Renal cortex interstitium (tissue), 11 donors: ENCODE measurements around the gene MBD3L2. TPM values are rescaled to one million over a fixed set of nuclear protein-coding genes. Genes with fewer than 3 reads are reported as not detected.

Experiments
- DNase-seq, 11 donors: peaks; one replicate each; pipeline ENCODE4 v3.0.0-alpha.2; 2013; ENCODE audit warnings: low read depth in 9 of 11, low spot score in 4 of 11; ENCODE audit errors: extremely low read depth in 1 of 11
- polyA plus RNA-seq, 3 donors: library from polyadenylated mRNA; unstranded; fragments of 120-200 nt; gene quantifications; one replicate each; pipeline ENCODE4 v1.2.1, GENCODE V29; 2013; ENCODE audit not compliant: insufficient read length in 3 of 3

The MBD3L2 gene
- polyA plus RNA-seq, 3 donors: not detected

GRCh38 chr19:7098701-7099596 is 49.8 kb downstream of the MBD3L2 start:
- DNase-seq: peak; percentile 83 to 92 (median 90)

- no peak for DNase-seq
Observed at GRCh38 chr19:7099597-7099921, 50.4 kb downstream of the MBD3L2 start.

Other genes with a start within 250 kb of the MBD3L2 start
- gene ADGRE1, start 161.7 kb upstream of the MBD3L2 start, polyA plus RNA-seq: under 1 TPM; 0.04 to 0.44 (median 0.06) TPM
- gene MBD3L2B, start 27.9 kb upstream of the MBD3L2 start, polyA plus RNA-seq: not detected
- gene MBD3L5, start 18.7 kb upstream of the MBD3L2 start, polyA plus RNA-seq: not detected
- gene MBD3L4, start 9.1 kb upstream of the MBD3L2 start, polyA plus RNA-seq: not detected
- gene MBD3L3, start 9.4 kb downstream of the MBD3L2 start, polyA plus RNA-seq: not detected
- 1 to 10 TPM; 7.7 to 8.6 (median 8.6) TPM for gene ZNF557, start 20.4 kb downstream of the MBD3L2 start, polyA plus RNA-seq
- 10 to 100 TPM; 26.6 to 37.0 (median 31.9) TPM for gene INSR, start 245.1 kb downstream of the MBD3L2 start, polyA plus RNA-seq